ENCODE measurements around the gene C16orf82. TPM values are rescaled to one million over a fixed set of nuclear protein-coding genes. Genes with fewer than 3 reads are reported as not detected.
A peak's percentile ranks its signal among the peaks of the same experiment; 100 is the strongest.

C16orf82 gene
- total and polyA plus RNA-seq, 4 donors: not detected

GRCh38 chr16:27111486-27111885 is 44.8 kb downstream of the C16orf82 start:
- peaks cover 0 to 5% (median 1%) of the 10 kb centered on the region in 5 donors for H3K4me1 ChIP-seq (ENCODE audit: control insufficient read depth in 5 of 5, insufficient read depth in 5 of 5, low read length in 5 of 5)
- no peaks in the 10 kb centered on the region for H3K27me3 ChIP-seq (ENCODE audit: control insufficient read depth in 3 of 3, insufficient read depth in 3 of 3, low read length in 2 of 3)
- TF ChIP-seq, protein P1, sequence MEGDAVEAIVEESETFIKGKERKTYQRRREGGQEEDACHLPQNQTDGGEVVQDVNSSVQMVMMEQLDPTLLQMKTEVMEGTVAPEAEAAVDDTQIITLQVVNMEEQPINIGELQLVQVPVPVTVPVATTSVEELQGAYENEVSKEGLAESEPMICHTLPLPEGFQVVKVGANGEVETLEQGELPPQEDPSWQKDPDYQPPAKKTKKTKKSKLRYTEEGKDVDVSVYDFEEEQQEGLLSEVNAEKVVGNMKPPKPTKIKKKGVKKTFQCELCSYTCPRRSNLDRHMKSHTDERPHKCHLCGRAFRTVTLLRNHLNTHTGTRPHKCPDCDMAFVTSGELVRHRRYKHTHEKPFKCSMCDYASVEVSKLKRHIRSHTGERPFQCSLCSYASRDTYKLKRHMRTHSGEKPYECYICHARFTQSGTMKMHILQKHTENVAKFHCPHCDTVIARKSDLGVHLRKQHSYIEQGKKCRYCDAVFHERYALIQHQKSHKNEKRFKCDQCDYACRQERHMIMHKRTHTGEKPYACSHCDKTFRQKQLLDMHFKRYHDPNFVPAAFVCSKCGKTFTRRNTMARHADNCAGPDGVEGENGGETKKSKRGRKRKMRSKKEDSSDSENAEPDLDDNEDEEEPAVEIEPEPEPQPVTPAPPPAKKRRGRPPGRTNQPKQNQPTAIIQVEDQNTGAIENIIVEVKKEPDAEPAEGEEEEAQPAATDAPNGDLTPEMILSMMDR (IDR thresholded peaks at IDR 0.05; ENCODE audit: control extremely low read depth, extremely low read depth): no peak
- DNase-seq: no peak
- no peak overlapping the region for H3K4me3 ChIP-seq
- 77 to 79% methylated on average over 7 of the region's 7 CpGs for WGBS, 2 donors
- H3K9me3 ChIP-seq (ENCODE audit: control insufficient read depth in 4 of 4, insufficient read depth in 3 of 4, low read length in 3 of 4): no peaks in the 10 kb centered on the region
- no peaks in the 10 kb centered on the region for H3K36me3 ChIP-seq (ENCODE audit: control insufficient read depth in 4 of 4, insufficient read depth in 4 of 4, low read length in 4 of 4)
- no peak overlapping the region for H3K27ac ChIP-seq (ENCODE audit: low read depth in 1 of 2, low read length in 1 of 2)
- ATAC-seq (ENCODE audit: insufficient read depth, low FRiP score): no peak
- H3K9ac ChIP-seq (ENCODE audit: insufficient read depth in 1 of 2, low read length in 2 of 2): no peak overlapping the region

GRCh38 chr16:27112093-27112811 is 45.5 kb downstream of the C16orf82 start:
- TF ChIP-seq, protein P1 (IDR thresholded peaks at IDR 0.05; ENCODE audit: control extremely low read depth, extremely low read depth): no peak
- Histone ChIP-seq H3K9me3 (ENCODE audit: control insufficient read depth in 4 of 4, insufficient read depth in 3 of 4, low read length in 3 of 4) (no peaks in the 10 kb centered on the region), H3K27ac (ENCODE audit: low read depth in 1 of 2, low read length in 1 of 2) (no peak overlapping the region), H3K36me3 (ENCODE audit: control insufficient read depth in 4 of 4, insufficient read depth in 4 of 4, low read length in 4 of 4) (no peaks in the 10 kb centered on the region), H3K4me3 (no peak overlapping the region), H3K9ac (ENCODE audit: insufficient read depth in 1 of 2, low read length in 2 of 2) (no peak overlapping the region), H3K27me3 (ENCODE audit: control insufficient read depth in 3 of 3, insufficient read depth in 3 of 3, low read length in 2 of 3) (no peaks in the 10 kb centered on the region), H3K4me1 (ENCODE audit: control insufficient read depth in 5 of 5, insufficient read depth in 5 of 5, low read length in 5 of 5) (peaks cover 0 to 5% (median 1%) of the 10 kb centered on the region in 5 donors)
- 78 to 80% methylated on average over 4 of the region's 4 CpGs for WGBS, 2 donors
- DNase-seq (no peak), ATAC-seq (ENCODE audit: insufficient read depth, low FRiP score) (no peak)

DNA sequence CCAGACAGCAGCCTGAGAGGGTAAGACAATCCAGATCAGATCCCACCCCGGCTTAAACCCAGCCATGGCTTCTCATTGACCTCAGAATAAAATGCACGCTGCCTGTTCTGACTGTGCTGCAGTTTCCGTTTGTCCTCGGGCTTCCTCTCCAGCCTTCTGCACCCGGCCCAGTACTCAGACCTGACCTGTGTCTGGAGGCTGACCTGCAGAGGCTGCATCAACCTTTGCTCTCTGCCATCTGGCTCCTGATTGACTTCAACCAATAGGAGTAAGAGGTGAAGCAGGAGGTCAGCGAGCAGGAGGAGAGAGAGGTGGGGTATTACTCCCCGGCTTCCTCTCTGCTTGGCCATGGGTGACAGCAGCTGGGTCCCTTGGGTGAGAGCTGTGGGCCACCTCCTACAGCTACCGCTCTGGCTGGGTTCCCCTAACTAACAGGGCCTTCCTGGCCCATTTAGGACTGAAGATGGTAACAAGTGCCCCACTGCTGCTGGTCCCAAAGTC is 46.7 kb downstream of the C16orf82 start:
- no peak overlapping the region for H3K4me3 ChIP-seq
- H3K27ac ChIP-seq (ENCODE audit: low read depth in 1 of 2, low read length in 1 of 2): no peak overlapping the region
- TF ChIP-seq, protein P1 (IDR thresholded peaks at IDR 0.05; ENCODE audit: control extremely low read depth, extremely low read depth): no peak
- no peaks in the 10 kb centered on the region for H3K36me3 ChIP-seq (ENCODE audit: control insufficient read depth in 4 of 4, insufficient read depth in 4 of 4, low read length in 4 of 4)
- no peaks in the 10 kb centered on the region for H3K27me3 ChIP-seq (ENCODE audit: control insufficient read depth in 3 of 3, insufficient read depth in 3 of 3, low read length in 2 of 3)
- H3K4me1 ChIP-seq (ENCODE audit: control insufficient read depth in 5 of 5, insufficient read depth in 5 of 5, low read length in 5 of 5): peaks cover 0 to 5% (median 1%) of the 10 kb centered on the region in 5 donors
- H3K9ac ChIP-seq (ENCODE audit: insufficient read depth in 1 of 2, low read length in 2 of 2): no peak overlapping the region
- no peaks in the 10 kb centered on the region for H3K9me3 ChIP-seq (ENCODE audit: control insufficient read depth in 4 of 4, insufficient read depth in 3 of 4, low read length in 3 of 4)
- WGBS, 2 donors: 53 to 59% methylated on average over 8 of the region's 8 CpGs
- peak in 1 of 3 donors; percentile 10 for DNase-seq
- ATAC-seq (ENCODE audit: insufficient read depth, low FRiP score): no peak

Data from lung (tissue), 12 donors.